Erythroblast (primary cell): ENCODE results near the gene E2F1.

Source experiments
- GATA1 ChIP-seq: IDR thresholded peaks from 2 replicates; pipeline ENCODE4 v1.6.1; 2011; ENCODE audit warnings: low read depth, mild to moderate bottlenecking, control low read depth, low read length, moderate library complexity
- POLR2A ChIP-seq: IDR thresholded peaks from 2 replicates; pipeline ENCODE4 v1.6.1; 2011; ENCODE audit warnings: mild to moderate bottlenecking, low read length

GRCh38 chr20:33686100-33686983, at the start of gene E2F1:
- TF ChIP-seq POLR2A (no peak), GATA1 (no peak)
